Fibroblast of villous mesenchyme (primary cell): ENCODE results near the gene ANO5. TPM values are rescaled to one million over a fixed set of nuclear protein-coding genes. Genes with fewer than 3 reads are reported as not detected.
A peak's percentile ranks its signal among the peaks of the same experiment; 100 is the strongest.
"Not testable (repeated sequence)": the region's sequence is repeated elsewhere in the genome, so short reads cannot be mapped to it uniquely, and the experiment has no call there.

Experiments used
- DNase-seq: peaks from one replicate; pipeline ENCODE4 v3.0.0-alpha.2; 2010; ENCODE audit warnings: low read depth
- H3K4me3 ChIP-seq: 2 replicates; pipeline ENCODE4 v1.5.1; 2011; ENCODE audit warnings: low read depth, mild to moderate bottlenecking, low read length
- total RNA-seq: library from RNA; depleted of rRNA; stranded (reverse); fragments of >200 nt; gene quantifications from 2 replicates; pipeline ENCODE4 v1.2.3, GENCODE V29; 2012
- TF ChIP-seq, protein P1 (sequence below): IDR thresholded peaks from 2 replicates; pipeline ENCODE4 v1.5.1; 2012; ENCODE audit warnings: low read depth, mild to moderate bottlenecking, low read length; ENCODE audit not compliant: insufficient read depth

Gene ANO5
- total RNA-seq, 1 donor, result under 0.01 TPM

DNA sequence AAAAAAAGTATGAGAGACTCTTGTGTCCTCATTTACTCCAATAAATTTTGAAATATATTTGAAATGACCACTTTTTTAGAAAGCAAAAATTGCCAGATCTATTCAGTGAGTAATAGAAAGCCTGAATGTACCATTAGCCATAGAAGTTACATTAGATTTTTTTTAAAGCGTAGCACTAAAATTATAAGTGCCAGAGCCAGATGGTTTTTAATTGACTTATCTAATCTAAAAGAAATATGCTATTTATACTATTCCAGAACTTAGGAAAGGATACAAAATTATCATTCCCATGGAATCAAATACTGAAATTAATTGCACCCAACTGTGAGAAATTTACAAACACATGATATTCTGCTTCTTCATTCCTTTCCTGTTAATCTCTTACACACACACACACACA, 80.9 kb downstream of the ANO5 start:
- DNase-seq, result no peak
- TF ChIP-seq, protein P1, sequence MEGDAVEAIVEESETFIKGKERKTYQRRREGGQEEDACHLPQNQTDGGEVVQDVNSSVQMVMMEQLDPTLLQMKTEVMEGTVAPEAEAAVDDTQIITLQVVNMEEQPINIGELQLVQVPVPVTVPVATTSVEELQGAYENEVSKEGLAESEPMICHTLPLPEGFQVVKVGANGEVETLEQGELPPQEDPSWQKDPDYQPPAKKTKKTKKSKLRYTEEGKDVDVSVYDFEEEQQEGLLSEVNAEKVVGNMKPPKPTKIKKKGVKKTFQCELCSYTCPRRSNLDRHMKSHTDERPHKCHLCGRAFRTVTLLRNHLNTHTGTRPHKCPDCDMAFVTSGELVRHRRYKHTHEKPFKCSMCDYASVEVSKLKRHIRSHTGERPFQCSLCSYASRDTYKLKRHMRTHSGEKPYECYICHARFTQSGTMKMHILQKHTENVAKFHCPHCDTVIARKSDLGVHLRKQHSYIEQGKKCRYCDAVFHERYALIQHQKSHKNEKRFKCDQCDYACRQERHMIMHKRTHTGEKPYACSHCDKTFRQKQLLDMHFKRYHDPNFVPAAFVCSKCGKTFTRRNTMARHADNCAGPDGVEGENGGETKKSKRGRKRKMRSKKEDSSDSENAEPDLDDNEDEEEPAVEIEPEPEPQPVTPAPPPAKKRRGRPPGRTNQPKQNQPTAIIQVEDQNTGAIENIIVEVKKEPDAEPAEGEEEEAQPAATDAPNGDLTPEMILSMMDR, result no peak
- no peak overlapping the region for H3K4me3 ChIP-seq

DNA sequence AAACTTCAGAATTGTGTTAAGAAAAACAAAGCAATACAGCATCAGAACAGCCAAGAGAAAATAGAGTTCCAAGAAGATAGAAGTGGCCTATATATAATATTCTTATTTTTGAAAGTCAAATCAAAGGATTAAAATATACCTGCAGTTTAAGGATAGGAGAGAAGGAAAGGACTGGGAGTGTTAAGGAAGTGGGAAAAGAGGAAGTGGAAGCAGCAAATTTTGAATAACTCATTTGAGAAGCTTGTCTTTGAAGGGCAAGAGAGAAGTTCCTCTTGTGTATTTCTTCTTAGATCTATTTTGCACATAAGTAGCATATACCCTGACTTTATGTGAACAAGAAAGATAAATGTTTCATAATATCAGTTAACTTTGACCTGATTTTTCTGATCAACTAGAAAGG, 82.7 kb downstream of the ANO5 start:
- no peak for DNase-seq
- TF ChIP-seq, protein P1, result no peak
- H3K4me3 ChIP-seq, result no peak overlapping the region

DNA sequence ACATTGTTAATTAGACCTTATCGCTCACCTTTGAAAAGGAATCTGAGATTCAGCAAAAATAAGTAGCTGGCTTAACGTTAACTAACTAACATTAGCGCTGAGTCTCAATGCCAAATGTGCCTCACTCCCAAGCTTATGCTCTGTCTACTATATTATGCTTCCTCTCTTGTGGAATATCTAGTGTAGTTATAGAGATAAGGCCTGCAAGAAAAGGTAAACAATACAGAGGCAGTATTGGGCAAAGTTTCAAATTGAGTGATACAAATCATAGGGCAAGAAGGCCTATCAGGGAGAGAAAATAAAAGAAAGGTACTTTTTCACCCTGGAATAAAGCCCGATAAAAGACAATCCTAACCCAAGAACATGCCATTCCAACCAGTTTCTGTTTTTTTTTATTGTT, 83.7 kb downstream of the ANO5 start:
- TF ChIP-seq, protein P1, result no peak

DNA sequence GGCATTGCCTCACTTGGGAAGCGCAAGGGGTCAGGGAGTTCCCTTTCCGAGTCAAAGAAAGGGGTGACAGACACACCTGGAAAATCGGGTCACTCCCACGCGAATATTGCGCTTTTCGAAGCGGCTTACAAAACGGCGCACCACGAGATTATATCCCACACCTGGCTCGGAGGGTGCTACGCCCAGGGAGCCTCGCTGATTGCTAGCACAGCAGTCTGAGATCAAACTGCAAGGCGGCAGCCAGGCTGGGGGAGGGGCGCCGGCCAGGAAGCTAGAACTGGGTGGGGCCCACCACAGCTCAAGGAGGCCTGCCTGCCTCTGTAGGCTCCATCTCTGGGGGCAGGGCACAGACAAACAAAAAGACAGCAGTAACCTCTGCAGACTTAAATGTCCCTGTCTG, 92.1 kb downstream of the ANO5 start:
- not testable (repeated sequence) for H3K4me3 ChIP-seq, DNase-seq

More for the DNA sequence above, 83.7 kb downstream of the ANO5 start:
- no peak for DNase-seq
- no peak overlapping the region for H3K4me3 ChIP-seq

- TF ChIP-seq, protein P1, result no peak
- no peak for DNase-seq
- no peak overlapping the region for H3K4me3 ChIP-seq
These were observed 109.5 kb downstream of the ANO5 start for GRCh38 chr11:22302368-22302767.

DNA sequence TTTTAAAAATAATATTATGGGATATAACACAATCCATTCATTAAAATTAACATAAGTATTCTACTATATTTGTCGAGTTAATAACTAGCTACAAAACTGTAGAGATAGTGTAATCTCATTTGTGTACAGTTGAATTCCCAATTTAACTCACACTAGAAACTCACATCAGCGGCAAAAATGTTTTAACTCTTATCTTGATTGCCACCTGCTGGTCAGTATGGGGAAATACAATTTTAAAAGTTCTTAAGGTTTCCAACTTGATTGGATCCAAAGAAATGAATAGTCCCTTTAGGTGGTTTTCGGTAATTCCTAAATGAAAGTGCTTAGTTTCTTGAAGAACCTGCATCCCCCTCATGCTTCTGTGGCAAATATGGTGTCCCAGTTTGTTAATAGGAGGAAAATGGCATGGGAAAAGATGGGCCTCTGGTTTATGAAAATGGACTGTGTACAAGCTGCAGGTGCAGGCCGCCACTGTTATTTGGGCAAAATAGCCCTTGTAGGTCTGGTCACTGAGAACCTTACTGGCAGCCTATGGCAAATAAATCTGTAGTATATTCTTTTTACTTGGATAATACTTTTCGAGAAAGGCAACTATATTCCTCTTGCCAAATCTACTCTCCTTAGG, 111.6 kb downstream of the ANO5 start:
- peak; percentile 20 for DNase-seq
- no peak overlapping the region for H3K4me3 ChIP-seq
- TF ChIP-seq, protein P1, result peak; percentile 64

GRCh38 chr11:22317656-22318055, 124.8 kb downstream of the ANO5 start:
- TF ChIP-seq, protein P1, result no peak
- no peak for DNase-seq
- no peak overlapping the region for H3K4me3 ChIP-seq
